GM12873 (cell line): ENCODE measurements around the gene UGDH.

Experiments
- CTCF ChIP-seq: IDR thresholded peaks from 2 replicates; pipeline ENCODE4 v1.5.1; 2012; ENCODE audit warnings: low read depth, mild to moderate bottlenecking, moderate library complexity, low read length, control low read depth; ENCODE audit not compliant: insufficient read depth; ENCODE audit errors: missing control alignments

The UGDH gene

DNA sequence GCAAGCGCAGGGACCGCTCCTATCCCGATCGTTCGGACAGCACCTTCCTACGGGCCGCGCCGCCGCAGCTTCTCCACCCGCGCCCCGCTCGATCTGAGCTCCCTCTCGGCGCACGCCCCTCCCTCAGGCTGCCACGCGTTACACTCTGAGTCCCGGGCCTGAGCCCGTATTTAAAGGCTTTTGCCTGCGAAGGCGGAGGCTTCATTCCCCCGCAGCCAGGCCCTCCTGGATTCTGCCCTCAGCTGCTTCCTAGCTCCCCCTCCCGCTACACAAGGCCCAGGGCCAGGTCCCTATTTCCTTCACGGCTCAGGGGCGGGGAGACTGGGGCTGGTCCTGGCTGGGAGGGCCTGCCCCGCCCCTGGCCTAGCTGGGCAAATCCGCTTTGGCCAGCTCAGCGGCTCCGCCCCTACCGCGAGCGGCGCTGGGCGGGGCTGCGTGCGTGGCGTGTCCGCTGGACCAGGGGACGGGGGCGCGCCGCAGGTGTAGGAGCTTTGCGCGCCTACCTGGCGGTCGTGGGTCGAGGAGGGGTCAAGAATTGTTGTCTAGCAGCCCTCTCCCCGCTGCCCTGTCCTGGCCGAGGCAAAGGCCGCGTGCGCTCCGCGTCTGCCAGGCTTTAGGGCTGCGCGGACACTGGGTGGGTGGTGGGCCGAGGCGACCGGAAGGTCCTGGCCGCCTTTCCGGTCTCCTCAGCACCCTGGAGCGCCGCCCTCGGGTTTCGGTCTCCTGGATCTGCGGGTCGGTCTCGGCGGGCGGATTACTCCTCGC, at the start of gene UGDH:
Gene UGDH, minus strand, starts transcription at position 144 of the 765 bp plus-strand sequence. CDS start 5,927 bp downstream, outside the sequence.
- TF ChIP-seq CTCF = no peak

DNA sequence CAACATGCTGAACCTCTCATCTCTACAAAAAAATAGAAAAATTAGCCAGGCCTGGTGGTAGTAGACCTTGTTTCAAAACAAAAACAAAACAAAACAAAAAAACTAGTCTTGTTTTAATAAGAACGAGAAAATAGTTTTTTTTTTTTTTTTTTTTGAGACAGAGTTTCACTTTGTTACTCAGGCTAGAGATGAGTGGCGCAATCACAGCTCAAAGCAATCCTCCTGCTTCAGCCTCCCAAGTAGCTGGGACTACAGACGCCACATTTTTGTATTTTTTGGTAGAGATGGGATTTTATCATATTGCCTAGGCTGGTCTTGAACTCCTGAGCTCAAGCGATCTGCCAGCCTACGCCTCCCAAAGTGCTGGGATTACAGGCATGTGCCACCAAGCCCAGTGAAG, 47.7 kb upstream of the UGDH start:
- no peak for TF ChIP-seq CTCF

GRCh38 chr4:39571504-39571903, 44.3 kb upstream of the UGDH start:
- no peak for TF ChIP-seq CTCF

DNA sequence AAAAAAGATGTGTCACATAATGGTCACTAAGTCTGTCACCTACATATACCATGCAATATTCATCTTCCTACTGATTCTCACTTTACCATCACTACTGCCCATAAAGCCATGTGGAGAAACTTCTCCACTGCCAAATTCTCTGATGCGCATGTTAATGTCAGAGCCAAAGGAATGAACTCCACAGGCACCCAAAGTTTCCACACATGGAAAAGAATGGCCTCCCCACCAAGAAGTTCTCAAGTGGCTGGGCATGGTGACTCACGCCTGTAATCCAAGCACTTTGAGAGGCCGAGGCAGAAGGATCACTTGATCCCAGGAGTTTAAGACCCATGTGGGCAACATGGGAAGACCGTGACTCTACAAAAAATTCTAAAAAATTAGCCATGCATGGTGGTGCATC, 43.8 kb upstream of the UGDH start:
- TF ChIP-seq CTCF = no peak

DNA sequence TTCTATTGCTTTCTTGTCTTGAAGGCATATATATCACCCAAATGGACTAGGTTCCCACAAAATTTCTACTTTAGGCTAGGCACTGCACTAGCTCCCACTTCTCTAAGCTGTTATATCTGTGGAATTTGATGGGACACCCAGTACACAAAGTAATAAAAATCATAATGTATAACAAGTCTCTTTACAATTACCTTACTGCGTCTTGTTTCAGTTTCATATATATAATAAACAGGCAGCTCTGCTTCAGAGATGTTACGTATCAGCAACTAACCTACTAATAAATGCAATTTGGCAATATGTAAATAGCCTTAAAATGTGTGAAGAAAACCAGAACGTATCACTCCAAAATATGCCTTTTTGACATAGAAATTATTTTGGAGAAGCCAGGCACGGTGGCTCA, 42.0 kb upstream of the UGDH start:
- no peak for TF ChIP-seq CTCF

GRCh38 chr4:39568805-39569204, 41.6 kb upstream of the UGDH start:
- TF ChIP-seq CTCF = no peak

DNA sequence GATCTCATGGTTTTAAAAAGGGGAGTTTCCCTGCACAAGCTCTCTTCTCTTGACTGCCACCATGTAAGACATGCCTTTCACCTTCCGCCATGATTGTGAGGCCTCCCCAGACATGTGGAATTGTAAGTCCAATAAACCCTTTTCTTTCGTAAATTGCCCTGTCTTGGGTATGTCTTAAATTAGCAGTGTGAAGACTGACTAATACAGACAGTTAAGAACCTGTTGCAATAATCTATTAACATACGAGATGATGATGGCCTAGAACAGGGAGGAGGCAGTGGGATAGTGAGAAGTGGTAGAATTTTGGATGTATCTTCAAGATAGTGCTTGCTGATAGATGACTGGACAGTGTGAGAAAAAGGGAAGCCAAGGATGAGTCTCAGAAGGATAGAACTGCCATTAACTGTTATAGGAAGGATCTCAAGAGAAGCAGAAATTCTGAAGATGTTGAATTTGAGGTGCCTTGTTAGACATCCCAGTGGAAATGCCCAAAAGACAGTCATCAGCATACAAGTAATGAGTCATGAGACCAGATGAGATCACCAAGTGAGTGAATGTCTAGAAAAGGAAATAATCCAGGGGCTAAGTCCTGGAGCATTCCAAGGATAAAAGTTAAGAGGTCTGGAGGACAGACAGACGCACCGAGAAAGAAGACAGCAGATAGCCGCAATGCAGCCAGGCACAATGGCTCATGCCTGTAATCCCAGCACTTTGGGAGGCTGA, 38.8 kb upstream of the UGDH start:
- no peak for TF ChIP-seq CTCF
